HuH-7 (cell line): ENCODE results near the gene ZNF205.
"Not testable (repeated sequence)": the region's sequence is repeated elsewhere in the genome, so short reads cannot be mapped to it uniquely, and the experiment has no call there.

ENCODE experiments used
- DNase-seq: peaks from one replicate; pipeline ENCODE4 v3.0.0; 2011; ENCODE audit warnings: low spot score

The ZNF205 gene

DNA sequence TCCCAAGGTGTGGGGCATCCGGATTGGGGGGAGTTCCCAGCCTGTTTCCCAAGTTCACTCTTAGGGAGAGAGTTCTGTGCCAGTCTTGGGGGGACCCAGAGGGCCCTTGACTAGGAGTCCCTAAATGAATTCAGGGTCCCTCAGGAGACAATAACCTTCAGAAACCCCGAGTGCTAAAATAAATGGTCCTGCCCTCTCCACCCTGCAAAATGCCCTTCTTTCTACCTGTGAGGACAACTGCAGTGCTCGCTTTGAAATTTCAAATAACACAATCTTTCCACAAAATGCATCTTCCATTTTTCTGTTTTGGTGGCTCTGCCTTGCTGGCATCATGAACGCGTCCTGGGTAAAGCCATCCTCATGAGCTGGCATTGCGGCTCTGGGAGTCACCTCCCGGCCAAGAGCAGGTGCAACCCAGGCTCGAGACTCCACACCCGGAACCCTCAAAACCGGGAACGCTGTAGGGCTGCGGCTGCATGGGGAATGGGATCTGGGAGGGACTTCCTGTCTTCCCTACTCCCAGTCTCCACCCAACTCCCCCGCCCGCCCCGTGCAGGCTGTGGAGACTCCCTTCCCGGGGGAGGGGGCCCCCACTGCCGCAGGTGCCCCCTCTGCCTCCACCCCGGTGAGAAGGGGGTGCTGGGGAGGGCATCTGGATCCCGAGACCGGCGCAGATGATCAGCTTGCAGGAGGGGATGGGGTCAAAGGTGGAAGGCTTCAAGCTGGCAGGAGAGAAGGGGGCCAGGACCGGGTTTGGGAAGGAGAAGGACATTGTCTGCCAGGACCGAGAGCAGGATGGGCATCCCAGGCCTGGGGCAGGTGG lies at the start of gene ZNF205:
Gene ZNF205 (plus strand): TSS at position 529 of the 823 bp plus-strand sequence. CDS start 845 bp downstream, outside the sequence.
- peak; percentile 93 for DNase-seq

DNA sequence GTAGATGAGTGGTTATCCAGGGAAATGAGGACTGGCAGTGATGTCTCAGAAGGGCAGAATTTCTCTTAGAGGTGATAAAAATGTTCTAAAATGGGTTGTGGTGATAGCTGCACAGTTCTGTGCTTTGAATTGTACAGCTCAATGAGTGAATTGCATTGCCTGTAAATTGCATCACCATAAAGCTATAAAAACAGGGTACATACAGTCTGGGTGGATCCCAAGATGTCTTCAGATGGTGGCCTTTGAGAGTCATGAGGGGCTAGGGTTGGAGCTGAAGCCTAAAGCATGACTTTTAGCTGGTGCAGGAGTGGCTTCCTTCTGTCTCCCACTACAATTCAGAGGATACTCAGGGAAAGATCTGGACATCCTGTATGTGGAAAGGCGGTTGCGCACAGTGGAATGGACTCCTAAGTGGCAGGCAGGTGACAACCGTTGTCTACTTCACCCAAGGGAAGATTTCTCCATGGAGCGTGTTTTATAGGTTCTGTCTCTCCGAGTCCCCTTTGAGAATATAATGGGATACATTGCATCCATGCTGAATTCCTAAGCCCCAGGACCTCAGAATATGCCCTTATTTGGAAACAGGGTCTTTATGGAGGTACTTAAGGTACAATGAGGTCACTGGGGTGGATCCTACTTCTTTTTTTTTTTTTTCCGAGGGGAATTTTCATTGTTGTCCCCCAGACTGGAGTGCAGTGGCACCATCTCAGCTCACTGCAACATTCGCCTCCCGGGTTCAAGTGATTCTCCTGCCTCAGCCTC lies 48.6 kb upstream of the ZNF205 start:
- no peak for DNase-seq

DNA sequence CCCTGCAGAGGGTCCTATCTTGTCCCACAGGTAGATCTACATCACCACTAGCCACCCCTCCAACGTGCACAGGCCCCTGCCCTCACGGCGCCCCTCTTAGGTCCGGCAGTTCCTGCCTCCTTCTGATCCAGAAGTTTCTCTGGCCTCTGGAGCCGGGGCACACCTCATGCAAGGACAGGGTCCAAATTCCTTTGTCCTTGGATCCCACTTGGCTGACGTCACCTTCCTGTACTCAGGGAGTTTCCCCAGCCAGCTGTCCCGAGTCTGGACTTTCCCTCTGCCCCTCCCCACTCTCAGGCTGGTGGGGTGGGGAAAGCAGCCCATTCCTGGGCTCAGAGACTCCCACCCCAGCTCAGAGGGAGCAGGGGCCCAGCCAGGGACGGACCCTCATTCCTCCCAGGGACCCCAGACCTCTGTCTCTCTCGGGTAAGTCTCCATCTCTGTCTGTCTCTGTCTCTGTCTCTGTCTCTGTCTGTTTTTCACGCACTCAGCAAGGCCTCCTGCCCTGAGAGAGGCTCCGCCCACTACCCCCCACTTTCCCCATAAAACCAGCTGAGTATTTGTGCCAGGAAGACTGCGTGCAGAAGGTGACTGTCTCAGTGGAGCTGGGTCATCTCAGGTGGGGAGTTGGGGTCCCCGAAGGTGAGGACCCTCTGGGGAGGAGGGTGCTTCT lies 47.2 kb upstream of the ZNF205 start, which contains the start of gene IL32:
Gene IL32 (plus strand): TSS at position 572 of the 673 bp plus-strand sequence. CDS start 172 bp downstream, outside the sequence.
- peak; percentile 80 for DNase-seq

DNA sequence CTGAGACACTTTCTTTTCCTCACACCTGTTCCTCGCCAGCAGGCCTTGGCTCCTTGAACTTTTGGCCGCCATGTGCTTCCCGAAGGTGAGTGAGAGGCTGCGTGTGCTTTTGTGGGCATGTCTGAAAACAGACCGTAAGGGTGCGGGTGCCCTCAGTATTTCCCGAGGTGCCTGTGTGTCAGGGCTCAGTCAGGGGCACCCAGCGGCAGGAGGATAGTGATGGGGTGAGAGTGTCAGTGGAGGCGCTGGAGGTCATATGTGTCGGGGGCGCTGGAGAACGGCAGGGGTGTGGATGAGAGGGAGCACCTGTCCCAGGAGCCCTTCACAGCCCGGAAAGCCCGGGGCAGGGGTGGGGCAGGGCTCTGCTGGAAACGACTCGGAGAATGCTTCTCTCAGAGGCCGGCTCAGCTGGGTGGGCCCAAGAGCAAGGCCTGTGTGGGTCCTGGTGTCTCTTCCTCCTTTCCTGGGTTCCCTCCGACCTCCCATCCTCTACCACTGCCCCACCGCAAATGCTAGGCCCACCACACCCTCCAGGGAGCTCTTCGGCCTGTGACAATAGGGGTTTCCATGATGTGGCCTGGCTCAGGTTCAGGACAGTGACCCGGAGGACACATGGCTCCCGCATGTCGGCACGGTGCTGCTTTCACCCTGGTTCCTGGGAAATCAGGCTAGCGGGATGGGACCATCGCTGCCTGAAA lies 46.5 kb upstream of the ZNF205 start:
- DNase-seq: no peak

DNA sequence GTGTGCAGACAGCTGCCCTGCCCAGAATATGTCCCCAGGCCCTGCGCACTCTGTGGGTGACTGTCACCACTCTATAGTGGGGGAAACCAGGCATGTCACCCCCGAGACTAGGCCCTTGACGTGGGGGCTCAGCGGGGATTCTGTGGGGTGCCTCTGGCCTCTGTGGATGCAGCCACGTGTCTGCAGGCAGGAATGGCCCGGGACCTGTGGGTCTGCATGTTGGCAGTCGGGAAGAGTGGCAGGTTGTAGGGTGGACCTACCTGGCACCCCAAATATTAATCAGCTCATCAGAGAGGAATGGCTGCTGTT lies 46.0 kb upstream of the ZNF205 start:
- no peak for DNase-seq

DNA sequence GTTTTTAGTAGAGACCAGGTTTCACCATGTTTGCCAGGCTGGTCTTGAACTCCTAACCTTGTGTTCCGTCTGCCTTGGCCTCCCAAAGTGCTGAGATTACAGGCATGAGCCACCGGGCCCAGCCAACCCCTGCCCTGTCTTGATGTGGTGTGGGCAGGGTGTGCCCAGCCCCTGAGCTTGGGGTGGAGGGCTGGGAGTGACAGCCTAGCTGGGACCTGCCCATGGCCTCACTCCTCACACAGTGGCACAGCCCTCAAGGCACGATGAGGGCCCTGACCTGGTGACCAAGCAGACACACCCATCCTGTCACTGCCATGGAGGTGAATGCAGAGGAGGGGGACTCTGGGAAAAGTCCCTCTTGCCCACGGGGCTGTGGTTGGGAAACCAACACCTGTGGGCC lies 43.9 kb upstream of the ZNF205 start:
- no peak for DNase-seq

DNA sequence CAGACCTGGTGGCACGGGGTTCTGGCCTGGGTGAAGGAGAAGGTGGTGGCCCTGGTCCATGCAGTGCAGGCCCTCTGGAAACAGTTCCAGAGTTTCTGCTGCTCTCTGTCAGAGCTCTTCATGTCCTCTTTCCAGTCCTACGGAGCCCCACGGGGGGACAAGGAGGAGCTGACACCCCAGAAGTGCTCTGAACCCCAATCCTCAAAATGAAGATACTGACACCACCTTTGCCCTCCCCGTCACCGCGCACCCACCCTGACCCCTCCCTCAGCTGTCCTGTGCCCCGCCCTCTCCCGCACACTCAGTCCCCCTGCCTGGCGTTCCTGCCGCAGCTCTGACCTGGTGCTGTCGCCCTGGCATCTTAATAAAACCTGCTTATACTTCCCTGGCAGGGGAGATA lies 43.2 kb upstream of the ZNF205 start:
- DNase-seq: not testable (repeated sequence)

DNA sequence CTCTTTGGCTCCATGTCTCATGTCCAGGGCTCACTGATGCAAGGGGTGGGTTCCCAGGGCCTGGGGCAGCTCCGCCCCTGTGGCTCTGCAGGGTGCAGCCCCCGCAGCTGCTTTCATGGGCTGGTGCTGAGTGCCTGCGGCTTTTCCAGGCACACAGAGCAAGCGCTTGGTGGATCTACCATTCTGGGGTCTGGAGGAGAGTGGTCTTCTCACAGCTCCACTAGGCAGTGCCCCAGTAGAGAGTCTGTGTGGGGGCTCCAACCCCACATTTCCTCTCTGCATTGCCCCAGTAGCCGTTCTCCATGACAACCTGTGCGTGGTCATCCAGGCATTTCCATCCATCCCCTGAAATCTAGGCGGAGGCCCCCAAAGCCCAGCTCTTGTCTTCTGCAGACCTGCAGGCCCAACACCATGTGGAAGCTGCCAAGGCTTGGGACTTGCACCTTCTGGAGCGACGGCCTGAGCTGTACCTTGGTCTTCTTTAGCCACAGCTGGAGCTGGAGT lies 41.7 kb upstream of the ZNF205 start:
- no peak for DNase-seq

DNA sequence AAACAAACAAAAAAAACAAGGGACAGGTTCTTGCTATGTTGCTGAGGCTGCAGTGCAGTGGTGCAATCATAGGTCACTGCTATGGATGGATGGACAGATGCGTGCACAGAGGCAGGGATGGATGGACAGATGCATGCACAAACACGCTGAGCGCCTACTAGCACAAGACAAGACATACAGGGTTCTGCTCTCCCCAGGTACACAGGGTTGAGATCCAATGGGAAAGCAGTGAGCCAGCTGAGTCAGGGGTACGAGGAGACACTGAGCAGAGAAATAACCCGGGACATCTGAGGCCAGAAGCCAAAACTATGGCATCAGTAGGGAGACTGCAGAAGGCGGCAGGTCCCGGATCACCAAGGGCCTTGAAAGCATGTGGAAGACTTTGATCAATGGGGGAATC lies 40.7 kb upstream of the ZNF205 start:
- DNase-seq: no peak

DNA sequence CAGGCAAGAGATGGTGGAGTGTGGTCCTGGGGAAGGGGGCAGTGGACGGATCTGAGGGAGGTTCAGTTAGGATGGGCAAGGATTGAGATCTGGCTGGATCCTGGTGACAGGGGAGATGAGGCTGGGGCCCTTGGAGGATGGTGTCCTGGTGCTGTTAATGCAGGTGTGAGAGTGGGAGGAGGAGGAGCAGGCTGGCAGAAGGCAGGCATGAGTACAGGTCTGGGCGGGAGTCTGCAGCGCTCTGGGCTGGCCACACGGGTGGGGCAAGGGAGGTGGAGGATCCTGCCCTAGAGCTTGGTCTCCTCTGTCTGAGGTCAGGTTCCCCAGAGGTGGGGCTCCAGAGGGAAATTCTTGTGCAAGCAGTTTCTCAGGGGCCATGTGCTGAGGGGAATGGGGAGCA lies 40.2 kb upstream of the ZNF205 start:
- DNase-seq: not testable (repeated sequence)

DNA sequence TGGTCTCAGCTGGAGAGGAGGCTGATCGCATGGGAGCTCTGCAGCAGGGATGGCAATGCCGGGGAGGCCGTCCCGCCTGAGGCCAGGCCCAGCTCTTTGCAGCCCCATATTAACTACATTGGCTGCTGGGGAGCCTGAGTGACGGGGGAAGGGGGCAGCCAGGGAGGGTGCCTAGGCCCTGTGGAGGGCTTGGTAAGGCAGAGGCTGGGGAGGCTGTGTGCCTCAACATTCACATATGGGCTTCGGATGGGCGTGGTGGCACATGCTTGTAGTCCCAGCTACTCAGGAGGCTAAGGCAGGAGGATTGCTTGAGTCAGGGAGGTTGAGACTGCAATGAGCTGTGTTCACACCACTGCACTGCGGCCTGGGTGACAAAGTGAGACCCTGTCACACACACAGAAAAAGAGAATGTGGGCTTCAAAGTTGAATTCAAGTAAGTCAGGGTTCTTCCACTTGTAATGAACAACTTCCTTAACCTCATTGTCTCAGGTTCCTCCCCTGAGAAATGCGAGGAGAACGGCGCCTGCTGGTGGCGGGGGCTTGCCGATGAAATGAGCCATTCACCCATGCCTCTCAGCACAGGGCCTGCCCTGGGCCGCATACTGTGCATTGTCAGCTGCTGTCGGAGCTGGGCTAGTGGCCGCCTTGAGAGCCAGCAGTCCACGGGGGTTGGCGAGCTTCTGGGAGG lies 39.7 kb upstream of the ZNF205 start:
- not testable (repeated sequence) for DNase-seq

DNA sequence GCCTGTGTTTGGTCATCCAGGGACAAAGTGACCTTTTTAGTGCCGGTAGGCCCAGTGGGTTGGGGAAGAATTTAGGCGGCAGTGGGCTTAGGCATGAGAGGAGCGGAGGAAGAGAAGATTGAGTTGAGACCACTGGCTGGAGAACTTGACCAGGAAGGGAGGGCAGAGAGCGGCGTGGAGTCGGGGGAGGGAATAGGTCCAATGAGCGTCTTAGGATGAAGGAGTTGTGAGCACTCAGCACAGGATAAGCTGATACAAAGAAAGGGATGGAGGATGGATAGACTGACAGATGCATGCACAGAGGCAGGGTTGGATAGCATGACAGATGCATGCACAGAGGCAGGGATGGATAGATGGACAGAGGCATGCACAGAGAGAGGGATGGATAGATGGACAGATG lies 38.9 kb upstream of the ZNF205 start:
- DNase-seq: no peak

DNA sequence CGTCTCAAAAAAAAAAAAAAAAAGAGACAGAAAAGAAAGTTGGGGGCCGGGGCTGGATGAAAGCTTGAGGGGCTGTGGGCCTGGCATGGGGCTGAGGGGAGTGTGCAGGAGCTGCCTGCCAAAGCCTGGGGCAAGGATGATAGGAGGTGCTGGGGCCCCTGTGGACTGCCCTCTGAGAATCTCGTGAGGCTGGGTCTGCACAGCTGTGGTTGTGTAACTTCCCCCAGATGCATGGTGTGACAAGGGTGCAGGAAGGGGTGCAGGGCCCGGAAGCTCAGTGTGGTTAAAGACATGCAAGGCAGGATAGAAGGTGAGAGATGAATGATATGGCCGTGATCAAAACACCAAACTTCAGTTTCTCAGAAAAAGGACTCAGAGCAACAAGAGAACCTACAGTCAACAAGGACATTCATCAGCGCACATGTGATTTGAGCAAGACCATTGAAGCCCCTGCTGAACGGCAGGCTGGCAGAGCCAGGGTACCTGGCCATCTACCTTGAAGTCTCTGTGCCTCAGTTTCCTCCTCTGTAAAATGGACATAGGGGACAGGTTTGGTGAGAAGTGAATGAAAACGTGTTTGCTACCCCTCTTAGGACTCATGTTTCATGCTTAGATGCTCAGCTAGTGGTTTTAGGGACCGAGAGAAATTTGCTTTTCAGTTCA lies 37.4 kb upstream of the ZNF205 start:
- DNase-seq: no peak

DNA sequence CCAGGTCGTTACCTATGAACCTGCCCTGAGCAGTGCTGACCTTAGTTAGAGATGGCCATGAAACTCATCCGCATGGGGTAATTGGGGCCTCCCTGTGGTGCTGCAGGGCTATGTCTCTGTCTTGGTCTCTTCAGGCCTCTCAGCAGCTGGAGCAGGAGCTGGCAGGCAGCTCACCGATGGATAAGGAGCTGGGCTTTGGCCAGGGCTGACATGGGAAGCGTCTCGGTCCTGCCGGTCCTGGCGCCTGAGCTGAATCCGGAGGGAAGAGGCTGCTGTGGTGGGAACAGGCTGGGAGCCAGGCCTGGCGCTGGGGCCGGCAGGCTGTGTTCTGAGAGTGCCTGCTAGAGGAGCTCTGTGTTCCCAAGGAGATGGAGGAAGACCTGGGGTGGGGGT lies 36.9 kb upstream of the ZNF205 start:
- no peak for DNase-seq

DNA sequence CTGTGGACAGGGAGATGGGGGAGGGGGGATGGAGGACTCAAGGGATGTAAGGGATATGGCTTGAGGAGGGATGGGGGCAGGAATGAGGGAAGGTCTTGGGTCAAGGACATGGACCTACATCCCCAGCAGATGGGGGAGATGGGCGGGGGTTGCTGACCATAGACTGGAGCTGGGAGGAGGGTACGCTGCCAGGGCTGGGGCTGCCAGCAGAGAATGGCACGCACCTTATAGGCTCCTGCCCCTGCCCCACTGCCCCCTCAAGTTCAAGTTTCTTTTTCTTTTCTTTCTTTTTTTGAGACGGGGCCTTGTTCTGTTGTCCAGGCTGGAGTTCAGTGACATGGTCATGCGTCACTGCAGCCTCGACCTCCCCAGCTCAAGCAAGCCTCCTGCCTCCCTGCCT lies 36.4 kb upstream of the ZNF205 start:
- DNase-seq: not testable (repeated sequence)

DNA sequence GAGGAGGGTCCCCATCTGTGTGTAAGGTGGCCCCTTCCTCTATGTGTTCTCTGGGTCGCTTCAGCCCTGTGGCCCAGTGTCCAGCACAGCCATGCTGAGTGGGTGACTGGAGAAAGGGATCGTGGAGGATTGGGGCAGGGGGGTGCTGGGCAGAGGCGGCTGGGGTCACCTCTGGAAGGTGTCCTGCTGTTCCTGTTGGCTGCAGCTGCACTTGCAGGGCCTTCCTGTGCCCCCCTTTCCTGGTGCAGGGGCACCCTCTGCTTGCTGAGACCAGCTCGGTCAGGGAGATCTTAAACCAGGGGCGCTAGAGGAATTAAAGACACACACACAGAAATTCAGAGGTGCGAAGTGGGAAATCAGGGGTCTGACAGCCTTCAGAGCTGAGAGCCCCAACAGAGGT lies 35.8 kb upstream of the ZNF205 start:
- no peak for DNase-seq

DNA sequence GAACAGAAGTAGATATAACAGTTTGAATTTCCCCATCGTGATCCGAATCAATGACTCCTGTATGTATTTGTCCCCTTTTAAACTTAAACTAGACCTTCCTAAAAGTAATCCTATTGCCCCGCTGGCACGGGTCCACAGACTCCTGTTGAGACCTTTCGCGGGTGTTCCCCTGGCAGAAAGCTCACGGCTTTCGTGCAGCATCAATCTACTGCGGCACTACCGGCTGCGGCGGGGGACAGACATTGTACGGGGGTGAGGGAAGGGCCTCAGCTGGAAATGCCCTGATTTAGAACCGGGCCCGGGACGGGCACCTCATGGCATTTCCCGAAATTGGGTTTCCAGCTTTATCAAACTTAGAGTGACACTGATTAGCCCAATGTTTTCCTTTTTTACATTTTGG lies 32.4 kb upstream of the ZNF205 start:
- DNase-seq: no peak

DNA sequence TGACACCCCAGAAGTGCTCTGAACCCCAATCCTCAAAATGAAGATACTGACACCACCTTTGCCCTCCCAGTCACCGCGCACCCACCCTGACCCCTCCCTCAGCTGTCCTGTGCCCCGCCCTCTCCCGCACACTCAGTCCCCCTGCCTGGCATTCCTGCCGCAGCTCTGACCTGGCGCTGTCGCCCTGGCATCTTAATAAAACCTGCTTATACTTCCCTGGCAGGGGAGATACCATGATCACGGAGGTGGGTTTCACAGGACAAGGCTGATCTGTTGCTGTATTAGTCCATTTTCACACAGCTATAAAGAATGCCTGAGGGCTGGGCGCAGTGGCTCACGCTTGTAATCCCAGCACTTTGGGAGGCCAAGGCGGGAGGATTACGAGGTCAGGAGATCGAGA lies 30.4 kb upstream of the ZNF205 start:
- DNase-seq: not testable (repeated sequence)

DNA sequence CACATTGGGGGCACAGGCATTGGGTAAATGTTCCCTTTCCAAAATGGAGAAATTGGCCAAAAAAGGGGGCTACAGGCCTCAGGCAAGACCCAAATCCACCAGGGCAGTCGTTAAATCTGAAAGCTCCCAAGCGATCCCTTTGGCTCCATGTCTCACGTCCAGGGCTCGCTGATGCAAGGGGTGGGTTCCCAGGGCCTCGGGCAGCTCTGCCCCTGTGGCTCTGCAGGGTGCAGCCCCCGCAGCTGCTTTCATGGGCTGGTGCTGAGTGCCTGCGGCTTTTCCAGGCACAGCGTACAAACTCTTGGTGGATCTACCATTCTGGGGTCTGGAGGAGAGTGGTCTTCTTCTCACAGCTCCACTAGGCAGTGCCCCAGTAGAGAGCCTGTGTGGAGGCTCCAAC lies 29.0 kb upstream of the ZNF205 start:
- not testable (repeated sequence) for DNase-seq

DNA sequence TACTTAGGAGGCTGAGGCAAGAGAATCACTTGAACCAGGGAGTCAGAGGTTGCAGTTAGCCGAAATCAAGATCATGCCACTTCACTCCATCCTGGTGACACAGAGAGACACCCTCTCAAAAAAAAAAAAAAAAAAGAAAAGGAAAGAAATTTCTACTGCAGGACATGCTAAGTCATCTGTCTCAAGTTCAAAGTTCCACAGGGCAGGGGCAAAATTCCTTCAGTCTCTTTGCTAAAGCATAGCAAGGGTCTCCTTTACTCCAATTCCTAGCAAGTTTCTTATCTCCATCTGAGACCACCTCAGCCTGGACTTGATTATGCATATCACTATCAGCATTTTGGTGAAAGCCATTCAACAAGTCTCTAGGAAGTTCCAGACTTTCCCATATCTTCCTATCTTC lies 27.9 kb upstream of the ZNF205 start:
- no peak for DNase-seq
